Adrenal gland (tissue), 12 donors: ENCODE results near the gene AGO4. TPM values are rescaled to one million over a fixed set of nuclear protein-coding genes. Genes with fewer than 3 reads are reported as not detected.
"Not testable (repeated sequence)": the region's sequence is repeated elsewhere in the genome, so short reads cannot be mapped to it uniquely, and the experiment has no call there.

Experiments used
- DNase-seq, 7 donors: peaks; one replicate each; pipeline ENCODE4 v3.0.0-alpha.2; 2019 to 2020
- H3K27ac ChIP-seq, 5 donors: fragments of 200-600 bp; sonication (generic) in 4 of 5; 1 replicate in 3 of 5; 2 replicates in 2 of 5; pipeline versions ENCODE4 v1.5.1 to v1.8.0; 2016 to 2020; ENCODE audit warnings: mild to moderate bottlenecking in 1 of 5
- H3K27me3 ChIP-seq: fragments of 200-600 bp; 2 replicates; pipeline ENCODE4 v1.8.0; 2021
- H3K36me3 ChIP-seq, 2 donors: fragments of 200-600 bp; replicated peaks in 1 of 2; 1 replicate in 1 of 2; 2 replicates in 1 of 2; pipeline versions ENCODE4 v1.5.1 to v1.8.0; 2018 to 2022
- H3K4me1 ChIP-seq, 2 donors: fragments of 200-600 bp; replicated peaks in 1 of 2; 1 replicate in 1 of 2; 2 replicates in 1 of 2; pipeline versions ENCODE4 v1.5.1 to v1.8.0; 2018 to 2021
- H3K4me3 ChIP-seq, 4 donors: fragments of 200-600 bp; sonication (generic) in 3 of 4; one replicate each; pipeline ENCODE4 v1.5.1; 2016 to 2018
- H3K9me3 ChIP-seq, 3 donors: fragments of 200-600 bp; sonication (generic) in 1 of 3; replicated peaks in 1 of 3; 1 replicate in 2 of 3; 2 replicates in 1 of 3; pipeline versions ENCODE4 v1.5.1 to v1.8.0; 2016 to 2021
- CTCF ChIP-seq, 6 experiments: fragments of 450-650 bp in 4 of 6; fragments of 200-600 bp in 2 of 6; sonication (generic) in 1 of 6; IDR thresholded peaks; 1 replicate in 5 of 6; 2 replicates in 1 of 6; pipeline versions ENCODE4 v1.5.1 to v1.8.0; 2016 to 2021; ENCODE audit warnings: antibody characterized with exemption in 6 of 6, mild to moderate bottlenecking in 2 of 6, moderate library complexity in 1 of 6
- POLR2A ChIP-seq, 2 donors: fragments of 450-650 bp; IDR thresholded peaks; one replicate each; pipeline ENCODE4 v1.6.1; 2017; ENCODE audit warnings: antibody characterized with exemption in 2 of 2, mild to moderate bottlenecking in 2 of 2, moderate library complexity in 1 of 2
- WGBS, 4 donors: extraction: QIAGEN DNeasy Blood & Tissue Kit in 2 of 4; methylation state at CpG; one replicate each; pipeline versions ENCODE4 v1.1.5 to v1.1.7; 2013 to 2017; 5-methylcytosine and 5-hydroxymethylcytosine counted together
- intact Hi-C, 2 donors: fragments of 100-400 bp; cut with DNase I; formaldehyde crosslinking; loops; one replicate each; pipeline versions ENCODE4 v1.14.1 to v1.15.0; 2022 to 2023
- polyA plus RNA-seq, 3 donors: library from polyadenylated mRNA; stranded (reverse); fragments of 200-250 nt in 2 of 3; fragments of 350-450 nt in 1 of 3; fragmentation: Illumina TruSeq in 1 of 3; extraction: RNeasy Lipid Tissue Mini Kit (QIAGEN cat#74804) in 1 of 3; gene quantifications; one replicate each; pipeline ENCODE4 v1.2.3, GENCODE V29; 2013 to 2014
- total RNA-seq, 9 donors: library from RNA; depleted of rRNA in 4 of 9; stranded (reverse); fragments of >200 nt in 4 of 9; fragments of 120-200 nt in 1 of 9; fragmentation: NEBNext Ultra II Directional in 1 of 9; extraction: Animal tissue kit (Norgen Biotek cat#: 25700) in 1 of 9; gene quantifications; one replicate each; pipeline versions ENCODE4 v1.1.0 to v1.2.4, GENCODE V29; 2013 to 2023
- donor health status: healthy with polysubstance abuse.
- donor health status: Bipolar disorder and iron deficiency.
- donor health status: DM: yes; HTN: yes; CAD: no.
- donor health status: DM: no; HTN: no; CAD: no.
- donor health status: DM: no; HTN: no; CAD: no.
- donor health status: DM: yes; HTN: yes; CAD: no.

The AGO4 gene
- total and polyA plus RNA-seq, 12 donors, result 4.0 to 12.0 (median 8.4) TPM

- no peaks in the 10 kb centered on the region for H3K27me3 ChIP-seq
- no peak overlapping the region for H3K4me3 ChIP-seq
- TF ChIP-seq POLR2A (IDR thresholded peaks at IDR 0.05) (no peak), CTCF (IDR thresholded peaks at IDR 0.05) (no peak)
- no peaks in the 10 kb centered on the region for H3K9me3 ChIP-seq
- WGBS, 4 donors, result 54 to 61% (median 56%) methylated on average over 2 of the region's 2 CpGs
- peaks cover 10 to 24% of the 10 kb centered on the region in 2 donors for H3K4me1 ChIP-seq
- no peak for DNase-seq
- no peak overlapping the region for H3K27ac ChIP-seq
- intact Hi-C loops, result no loop called here
- no peaks in the 10 kb centered on the region for H3K36me3 ChIP-seq
These were observed 2.5 kb downstream of the AGO4 start for GRCh38 chr1:35810096-35810881.

GRCh38 chr1:35812754-35813153 lies 4.9 kb downstream of the AGO4 start:
- H3K27ac ChIP-seq, H3K27me3 ChIP-seq, H3K4me3 ChIP-seq, H3K9me3 ChIP-seq, DNase-seq, H3K36me3 ChIP-seq, intact Hi-C loops: not testable (repeated sequence)
- WGBS, 4 donors, result 89 to 93% (median 92%) methylated on average over 5 of the region's 5 CpGs
- peaks cover 10 to 30% of the 10 kb centered on the region in 2 donors for H3K4me1 ChIP-seq

- no peak overlapping the region for H3K27ac ChIP-seq
- H3K4me3 ChIP-seq, result no peak overlapping the region
- H3K36me3 ChIP-seq, result peaks cover 0 to 46% of the 10 kb centered on the region in 2 donors
- no peaks in the 10 kb centered on the region for H3K9me3 ChIP-seq
- WGBS, 4 donors, result 95 to 100% (median 96%) methylated on average over 1 of the region's 1 CpG
- DNase-seq, result no peak
- peaks cover 0 to 5% of the 10 kb centered on the region in 2 donors for H3K4me1 ChIP-seq
- TF ChIP-seq POLR2A (IDR thresholded peaks at IDR 0.05), result no peak
- TF ChIP-seq CTCF (IDR thresholded peaks at IDR 0.05), result no peak
- H3K27me3 ChIP-seq, result no peaks in the 10 kb centered on the region
- intact Hi-C loops, result no loop called here
These were observed 17.4 kb downstream of the AGO4 start for GRCh38 chr1:35825255-35825654.

DNA sequence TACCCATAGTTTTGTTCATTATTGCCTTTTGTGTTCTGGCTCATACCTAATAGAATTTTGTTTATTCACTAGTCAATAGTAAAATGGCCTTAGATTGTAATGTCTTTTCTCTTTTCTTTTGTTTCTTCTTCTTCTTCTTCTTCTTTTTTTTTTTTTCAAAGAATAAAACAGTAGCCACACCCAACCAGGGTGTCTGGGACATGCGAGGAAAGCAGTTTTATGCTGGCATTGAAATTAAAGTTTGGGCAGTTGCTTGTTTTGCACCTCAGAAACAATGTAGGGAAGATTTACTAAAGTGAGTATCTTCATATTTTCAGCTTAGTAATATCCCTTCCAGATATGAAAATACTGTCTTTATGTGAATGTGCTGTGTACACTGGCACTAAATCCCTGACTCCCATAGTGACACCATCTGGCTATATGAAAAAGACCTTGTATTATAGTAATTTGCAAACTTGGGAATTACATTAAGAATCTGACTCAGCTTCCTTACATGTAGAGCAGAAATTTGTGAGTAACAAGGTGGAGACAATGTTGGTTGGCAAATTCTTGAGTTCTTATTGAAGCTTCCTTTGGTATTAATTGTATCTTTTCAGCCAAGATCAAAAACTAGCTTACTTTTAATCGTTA lies 24.6 kb downstream of the AGO4 start:
- TF ChIP-seq CTCF (IDR thresholded peaks at IDR 0.05), result no peak
- no peak for TF ChIP-seq POLR2A (IDR thresholded peaks at IDR 0.05)
- no peak for DNase-seq
- Histone ChIP-seq H3K4me1 (no peaks in the 10 kb centered on the region), H3K36me3 (peaks cover 0 to 80% of the 10 kb centered on the region in 2 donors), H3K4me3 (no peak overlapping the region), H3K27ac (no peak overlapping the region), H3K9me3 (no peaks in the 10 kb centered on the region), H3K27me3 (no peaks in the 10 kb centered on the region)
- intact Hi-C loops, result no loop called here
- WGBS, 4 donors, result 91 to 97% (median 94%) methylated on average over 2 of the region's 2 CpGs
